Breast epithelium (tissue), 4 donors: ENCODE measurements around the gene TPCN2. TPM values are rescaled to one million over a fixed set of nuclear protein-coding genes. Genes with fewer than 3 reads are reported as not detected.
A peak's percentile ranks its signal among the peaks of the same experiment; 100 is the strongest.

Source experiments
- DNase-seq, 2 donors: peaks; one replicate each; pipeline ENCODE4 v3.0.0-alpha.2; 2019; ENCODE audit warnings: low spot score in 2 of 2
- H3K27ac ChIP-seq, 2 donors: fragments of 200-600 bp; sonication (generic) in 1 of 2; one replicate each; pipeline ENCODE4 v1.5.1; 2016 to 2019; ENCODE audit warnings: mild to moderate bottlenecking in 1 of 2
- H3K27me3 ChIP-seq, 2 donors: fragments of 200-600 bp; sonication (generic) in 1 of 2; one replicate each; pipeline versions ENCODE4 v1.5.1 to v1.6.0; 2017 to 2019; ENCODE audit warnings: control low read depth in 1 of 2, mild to moderate bottlenecking in 1 of 2
- H3K36me3 ChIP-seq: fragments of 200-600 bp; one replicate; pipeline ENCODE4 v1.5.1; 2019
- H3K4me1 ChIP-seq, 2 donors: fragments of 200-600 bp; sonication (generic); one replicate each; pipeline ENCODE4 v1.5.1; 2016 to 2019; ENCODE audit warnings: control low read depth in 1 of 2
- H3K4me3 ChIP-seq, 3 donors: fragments of 200-600 bp; sonication (generic); 1 replicate in 2 of 3; 2 replicates in 1 of 3; pipeline ENCODE4 v1.5.1; 2016 to 2019; ENCODE audit warnings: mild to moderate bottlenecking in 3 of 3, moderate library complexity in 2 of 3
- H3K9me3 ChIP-seq, 2 donors: fragments of 200-600 bp; sonication (generic) in 1 of 2; one replicate each; pipeline ENCODE4 v1.5.1; 2016 to 2019; ENCODE audit warnings: control low read depth in 1 of 2
- POLR2A ChIP-seq: fragments of 450-650 bp; IDR thresholded peaks from one replicate; pipeline ENCODE4 v1.6.1; 2016; ENCODE audit warnings: antibody characterized with exemption, mild to moderate bottlenecking, moderate library complexity
- POLR2AphosphoS5 ChIP-seq, 3 donors: sonication (generic); formaldehyde crosslinking; IDR thresholded peaks; one replicate each; pipeline ENCODE4 v1.6.1; 2017; ENCODE audit warnings: antibody characterized with exemption in 3 of 3
- intact Hi-C: fragments of 100-400 bp; cut with DNase I; formaldehyde crosslinking; loops from one replicate; pipeline ENCODE4 v1.15.1; 2023; ENCODE audit warnings: low total_unique reads
- total RNA-seq, 3 donors: library from RNA; depleted of rRNA; stranded (reverse); fragments of >200 nt; gene quantifications; one replicate each; pipeline ENCODE4 v1.1.0, GENCODE V29; 2016
- TF ChIP-seq, protein P1 (sequence below), 3 donors: fragments of 450-650 bp; IDR thresholded peaks; one replicate each; pipeline ENCODE4 v1.5.1; 2016 to 2017; ENCODE audit warnings: antibody characterized with exemption in 3 of 3, mild to moderate bottlenecking in 3 of 3, moderate library complexity in 3 of 3

The TPCN2 gene
- total RNA-seq, 3 donors from 2014 or later: 13.0 to 18.0 (median 13.8) TPM

DNA sequence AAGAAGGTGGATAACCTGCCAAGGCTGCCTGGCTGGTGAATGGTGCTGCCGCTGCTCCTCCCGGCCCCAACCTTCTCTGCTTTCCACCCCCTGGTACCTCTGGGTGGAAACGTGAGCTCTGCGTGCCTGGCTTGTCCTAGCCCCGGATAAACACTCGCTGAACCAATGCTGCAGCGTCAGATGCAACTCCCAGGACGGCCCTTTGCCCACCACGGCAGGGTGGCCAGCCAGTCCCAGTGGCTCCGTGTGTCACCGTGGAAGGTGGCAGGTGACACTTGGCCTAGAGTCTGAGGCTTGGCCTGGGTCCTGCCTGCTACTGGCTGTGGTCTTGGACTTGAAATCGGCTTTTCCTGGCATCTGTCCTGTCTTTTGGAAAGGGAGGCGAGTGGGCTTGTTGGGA is 47.7 kb downstream of the TPCN2 start:
- Histone ChIP-seq H3K4me1 (peaks cover 0 to 5% of the 10 kb centered on the region in 2 donors), H3K4me3 (no peak overlapping the region), H3K27ac (no peak overlapping the region), H3K9me3 (no peaks in the 10 kb centered on the region), H3K36me3 (no peaks in the 10 kb centered on the region), H3K27me3 (no peaks in the 10 kb centered on the region)
- intact Hi-C loops: no loop called here
- DNase-seq: no peak
- TF ChIP-seq POLR2AphosphoS5 (IDR thresholded peaks at IDR 0.05): no peak
- no peak for TF ChIP-seq POLR2A
- TF ChIP-seq, protein P1, sequence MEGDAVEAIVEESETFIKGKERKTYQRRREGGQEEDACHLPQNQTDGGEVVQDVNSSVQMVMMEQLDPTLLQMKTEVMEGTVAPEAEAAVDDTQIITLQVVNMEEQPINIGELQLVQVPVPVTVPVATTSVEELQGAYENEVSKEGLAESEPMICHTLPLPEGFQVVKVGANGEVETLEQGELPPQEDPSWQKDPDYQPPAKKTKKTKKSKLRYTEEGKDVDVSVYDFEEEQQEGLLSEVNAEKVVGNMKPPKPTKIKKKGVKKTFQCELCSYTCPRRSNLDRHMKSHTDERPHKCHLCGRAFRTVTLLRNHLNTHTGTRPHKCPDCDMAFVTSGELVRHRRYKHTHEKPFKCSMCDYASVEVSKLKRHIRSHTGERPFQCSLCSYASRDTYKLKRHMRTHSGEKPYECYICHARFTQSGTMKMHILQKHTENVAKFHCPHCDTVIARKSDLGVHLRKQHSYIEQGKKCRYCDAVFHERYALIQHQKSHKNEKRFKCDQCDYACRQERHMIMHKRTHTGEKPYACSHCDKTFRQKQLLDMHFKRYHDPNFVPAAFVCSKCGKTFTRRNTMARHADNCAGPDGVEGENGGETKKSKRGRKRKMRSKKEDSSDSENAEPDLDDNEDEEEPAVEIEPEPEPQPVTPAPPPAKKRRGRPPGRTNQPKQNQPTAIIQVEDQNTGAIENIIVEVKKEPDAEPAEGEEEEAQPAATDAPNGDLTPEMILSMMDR (IDR thresholded peaks at IDR 0.05): no peak

DNA sequence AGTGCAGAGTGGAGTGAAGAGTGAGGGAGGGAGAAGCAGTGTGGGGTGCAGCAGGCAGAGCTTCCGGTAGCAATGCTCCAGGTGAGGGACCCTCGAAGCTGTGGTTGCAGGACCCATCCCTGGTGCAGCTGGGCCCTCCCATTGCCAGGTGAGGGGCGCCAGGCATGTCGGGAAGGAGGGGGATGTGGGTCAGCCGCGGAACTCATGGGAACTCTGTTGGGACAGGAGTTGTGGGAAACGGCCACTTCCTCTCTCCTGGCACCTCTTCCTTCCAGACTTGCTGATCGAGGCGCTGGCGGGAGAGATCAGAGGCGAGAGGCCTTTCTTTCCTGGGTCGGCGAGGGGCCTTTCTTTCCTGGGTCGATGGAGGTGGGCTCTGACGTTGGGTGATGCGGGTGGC is 48.5 kb downstream of the TPCN2 start:
- H3K36me3 ChIP-seq: no peaks in the 10 kb centered on the region
- TF ChIP-seq, protein P1 (IDR thresholded peaks at IDR 0.05): no peak
- TF ChIP-seq POLR2AphosphoS5 (IDR thresholded peaks at IDR 0.05): no peak
- TF ChIP-seq POLR2A: no peak
- H3K27me3 ChIP-seq: no peaks in the 10 kb centered on the region
- no peak overlapping the region for H3K27ac ChIP-seq
- no peaks in the 10 kb centered on the region for H3K9me3 ChIP-seq
- peaks cover 0 to 5% of the 10 kb centered on the region in 2 donors for H3K4me1 ChIP-seq
- no peak overlapping the region for H3K4me3 ChIP-seq
- intact Hi-C loops: no loop called here
- no peak for DNase-seq

DNA sequence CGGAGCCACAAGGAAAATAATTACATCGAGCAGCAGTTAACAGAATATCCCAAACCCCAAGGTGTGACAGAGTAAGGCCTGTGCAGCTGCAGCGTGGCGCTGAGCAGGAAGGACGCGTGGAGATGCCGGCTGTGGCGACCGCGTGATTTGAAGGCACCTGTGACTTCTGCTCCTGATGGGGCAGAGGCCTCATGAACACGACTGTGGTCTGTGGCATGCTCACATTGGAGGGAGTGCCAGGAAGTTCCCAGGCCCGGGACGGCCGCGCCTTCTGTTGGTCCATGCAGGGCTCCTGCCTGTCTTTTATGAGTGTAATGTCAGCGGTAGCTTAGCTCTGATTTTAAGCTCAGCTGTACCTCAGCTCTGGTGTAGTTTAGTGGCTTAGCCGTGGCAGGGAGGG is 50.4 kb downstream of the TPCN2 start:
- TF ChIP-seq POLR2AphosphoS5 (IDR thresholded peaks at IDR 0.05): no peak
- TF ChIP-seq, protein P1 (IDR thresholded peaks at IDR 0.05): no peak
- TF ChIP-seq POLR2A: no peak
- intact Hi-C loops: loop anchor here (2.0 kb wide), 1 partner anchor 546 kb away; no protein-coding TSS in a partner anchor
- Histone ChIP-seq H3K9me3 (no peaks in the 10 kb centered on the region), H3K27me3 (no peaks in the 10 kb centered on the region), H3K4me1 (peaks cover 0 to under 1% of the 10 kb centered on the region in 2 donors), H3K27ac (no peak overlapping the region), H3K36me3 (no peaks in the 10 kb centered on the region), H3K4me3 (no peak overlapping the region)
- DNase-seq: no peak

DNA sequence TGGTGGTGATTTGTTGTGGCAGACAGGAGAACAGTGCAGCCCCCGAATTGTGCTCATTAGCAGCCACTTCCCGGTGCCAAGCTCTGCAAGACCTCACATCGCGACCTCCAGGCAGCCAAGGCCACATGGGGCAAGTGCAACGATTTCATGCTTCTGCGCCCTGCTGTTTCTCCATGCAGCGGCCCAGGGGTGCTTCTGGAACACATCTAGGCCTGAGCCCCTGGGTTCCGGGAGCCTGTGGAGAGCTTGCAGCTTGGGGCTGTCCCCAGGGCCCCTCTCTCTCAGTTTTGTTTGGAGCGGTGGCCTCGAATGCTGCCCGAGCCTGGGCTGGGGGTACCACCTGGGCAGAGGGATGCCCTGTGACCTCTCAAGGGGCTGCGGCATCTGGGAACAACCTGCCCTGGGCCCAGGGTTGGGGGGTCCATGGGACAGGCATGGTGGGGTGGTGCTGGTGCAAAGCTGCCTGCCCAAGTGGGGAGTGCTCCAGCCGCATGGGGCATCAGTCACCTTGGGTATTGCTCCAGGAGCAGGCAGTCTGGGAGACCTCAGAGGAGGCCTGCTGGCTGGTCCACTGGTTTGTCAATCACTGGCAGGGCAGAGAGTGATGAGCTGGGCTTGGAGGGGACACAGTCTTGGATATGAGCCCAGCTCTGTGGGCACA is 51.9 kb downstream of the TPCN2 start:
- Histone ChIP-seq H3K36me3 (no peaks in the 10 kb centered on the region), H3K9me3 (no peaks in the 10 kb centered on the region), H3K27ac (no peak overlapping the region), H3K4me3 (no peak overlapping the region), H3K27me3 (no peaks in the 10 kb centered on the region), H3K4me1 (peaks cover 0 to 3% of the 10 kb centered on the region in 2 donors)
- TF ChIP-seq POLR2A: no peak
- TF ChIP-seq, protein P1 (IDR thresholded peaks at IDR 0.05): no peak
- no peak for TF ChIP-seq POLR2AphosphoS5 (IDR thresholded peaks at IDR 0.05)
- no peak for DNase-seq
- intact Hi-C loops: no loop called here

DNA sequence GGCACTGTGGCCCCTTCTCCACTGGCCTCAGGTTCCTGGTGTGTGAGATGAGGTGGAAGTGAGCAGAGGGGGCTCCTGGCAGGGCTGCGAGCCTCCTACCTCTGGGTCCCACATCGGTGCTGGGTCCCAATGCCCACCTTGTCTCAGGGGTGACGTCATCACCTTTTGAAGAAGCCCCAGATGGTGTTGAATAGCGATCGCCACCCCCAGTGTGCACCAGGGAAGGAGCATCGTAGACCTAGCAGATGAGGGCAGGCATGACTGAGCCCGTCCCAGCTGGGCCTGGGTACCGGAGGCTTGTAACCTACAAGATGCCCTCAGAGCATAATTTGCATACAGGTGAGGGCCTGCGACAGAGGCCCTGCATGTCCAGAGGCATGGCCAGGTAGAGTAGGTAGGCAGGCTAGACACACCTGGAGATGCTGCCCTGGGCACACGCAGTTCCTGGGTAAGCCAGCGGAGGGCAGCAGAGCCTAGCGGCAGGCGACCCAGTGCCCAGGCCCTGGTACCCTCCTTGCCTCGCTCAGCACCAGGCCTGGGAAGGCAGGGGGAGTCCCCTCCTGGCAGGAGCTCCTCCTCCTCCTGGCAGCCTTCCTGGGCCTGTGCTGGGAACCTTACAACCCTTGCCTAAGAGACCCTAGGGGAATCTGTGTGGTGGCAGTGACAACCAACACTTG is 52.5 kb downstream of the TPCN2 start:
- no peak overlapping the region for H3K27ac ChIP-seq
- intact Hi-C loops: no loop called here
- no peaks in the 10 kb centered on the region for H3K27me3 ChIP-seq
- TF ChIP-seq POLR2AphosphoS5 (IDR thresholded peaks at IDR 0.05): peak; percentile 15 to 68 (median 49)
- TF ChIP-seq, protein P1 (IDR thresholded peaks at IDR 0.05): peak; percentile 74 to 99 (median 98)
- TF ChIP-seq POLR2A: no peak
- peak; percentile 77 to 84 for DNase-seq
- H3K4me3 ChIP-seq: no peak overlapping the region
- no peaks in the 10 kb centered on the region for H3K9me3 ChIP-seq
- no peaks in the 10 kb centered on the region for H3K36me3 ChIP-seq
- H3K4me1 ChIP-seq: peaks cover 0 to 3% of the 10 kb centered on the region in 2 donors
